Chondrocyte (in vitro differentiated cells): ENCODE results near the gene OSTN. TPM values are rescaled to one million over a fixed set of nuclear protein-coding genes. Genes with fewer than 3 reads are reported as not detected.
"Not testable (repeated sequence)": the region's sequence is repeated elsewhere in the genome, so short reads cannot be mapped to it uniquely, and the experiment has no call there.

Experiments used
- DNase-seq: peaks from one replicate; pipeline ENCODE4 v3.0.0; 2021; ENCODE audit warnings: mixed read lengths, low spot score
- H3K27ac Mint-ChIP-seq: one replicate; pipeline ENCODE4 v1.8.0; 2021; ENCODE audit warnings: mild to moderate bottlenecking, moderate library complexity, mixed read lengths; ENCODE audit not compliant: unreplicated experiment
- H3K27me3 Mint-ChIP-seq: 2 replicates; pipeline ENCODE4 v1.8.0; 2021; ENCODE audit warnings: low read depth, mixed read lengths
- H3K36me3 Mint-ChIP-seq: 2 replicates; pipeline ENCODE4 v1.8.0; 2021; ENCODE audit warnings: low read depth, mixed read lengths
- H3K4me1 Mint-ChIP-seq: 2 replicates; pipeline ENCODE4 v1.8.0; 2021; ENCODE audit warnings: low read depth, mild to moderate bottlenecking, mixed read lengths
- H3K4me3 Mint-ChIP-seq: one replicate; pipeline ENCODE4 v1.8.0; 2021; ENCODE audit warnings: mild to moderate bottlenecking, moderate library complexity, mixed read lengths; ENCODE audit not compliant: unreplicated experiment
- H3K9me3 Mint-ChIP-seq: 2 replicates; pipeline ENCODE4 v1.8.0; 2021; ENCODE audit warnings: low read depth, mixed read lengths
- CTCF ChIP-seq: fragments of 200-600 bp; sonication (generic); IDR thresholded peaks from 2 replicates; pipeline ENCODE4 v1.5.0; 2021; ENCODE audit warnings: antibody characterized with exemption, mild to moderate bottlenecking, moderate library complexity
- total RNA-seq: library from RNA; stranded (reverse); gene quantifications from 3 replicates; pipeline ENCODE4 v1.2.1, GENCODE V29; 2021

The OSTN gene
- total RNA-seq, 1 donor from 2014 or later = not detected

- DNase-seq = no peak
- no peak overlapping the region for H3K4me3 Mint-ChIP-seq
- peaks cover 4% of the 10 kb centered on the region for H3K27me3 Mint-ChIP-seq
- H3K4me1 Mint-ChIP-seq = no peaks in the 10 kb centered on the region
- H3K9me3 Mint-ChIP-seq = peaks cover 2% of the 10 kb centered on the region
- no peaks in the 10 kb centered on the region for H3K36me3 Mint-ChIP-seq
- no peak overlapping the region for H3K27ac Mint-ChIP-seq
- TF ChIP-seq CTCF = no peak
Measured at GRCh38 chr3:191176038-191176785, 22.8 kb upstream of the OSTN start.

- H3K27me3 Mint-ChIP-seq, H3K27ac Mint-ChIP-seq, H3K4me1 Mint-ChIP-seq, H3K4me3 Mint-ChIP-seq, DNase-seq, H3K36me3 Mint-ChIP-seq: not testable (repeated sequence)
- peaks cover 13% of the 10 kb centered on the region for H3K9me3 Mint-ChIP-seq
Measured at GRCh38 chr3:191185382-191185781, 13.7 kb upstream of the OSTN start.

- H3K4me3 Mint-ChIP-seq, H3K4me1 Mint-ChIP-seq: not testable (repeated sequence)
Measured at GRCh38 chr3:191188246-191188645, 10.8 kb upstream of the OSTN start.

GRCh38 chr3:191192270-191192669 lies 6.8 kb upstream of the OSTN start:
- not testable (repeated sequence) for H3K9me3 Mint-ChIP-seq, H3K4me3 Mint-ChIP-seq, DNase-seq, H3K36me3 Mint-ChIP-seq, H3K4me1 Mint-ChIP-seq, H3K27me3 Mint-ChIP-seq, H3K27ac Mint-ChIP-seq

More at GRCh38 chr3:191188246-191188645, 10.8 kb upstream of the OSTN start:
- not testable (repeated sequence) for H3K27ac Mint-ChIP-seq, H3K36me3 Mint-ChIP-seq, H3K27me3 Mint-ChIP-seq, DNase-seq
- H3K9me3 Mint-ChIP-seq = peaks cover 13% of the 10 kb centered on the region

GRCh38 chr3:191192941-191193340 lies 6.1 kb upstream of the OSTN start:
- Mint-ChIP-seq H3K9me3 (peaks cover 2% of the 10 kb centered on the region), H3K4me1 (no peaks in the 10 kb centered on the region), H3K4me3 (no peak overlapping the region), H3K27ac (no peak overlapping the region), H3K36me3 (no peaks in the 10 kb centered on the region), H3K27me3 (peaks cover 6% of the 10 kb centered on the region)
- no peak for DNase-seq
- no peak for TF ChIP-seq CTCF

- Mint-ChIP-seq H3K4me3 (no peak overlapping the region), H3K36me3 (no peaks in the 10 kb centered on the region), H3K4me1 (no peaks in the 10 kb centered on the region), H3K9me3 (no peaks in the 10 kb centered on the region), H3K27ac (no peak overlapping the region), H3K27me3 (peaks cover 25% of the 10 kb centered on the region)
- no peak for TF ChIP-seq CTCF
- no peak for DNase-seq
Measured at GRCh38 chr3:191197761-191198306, 1.2 kb upstream of the OSTN start.

GRCh38 chr3:191198480-191198879 lies 561 bp upstream of the OSTN start:
- H3K27me3 Mint-ChIP-seq = peaks cover 30% of the 10 kb centered on the region
- H3K9me3 Mint-ChIP-seq = no peaks in the 10 kb centered on the region
- no peaks in the 10 kb centered on the region for H3K4me1 Mint-ChIP-seq
- TF ChIP-seq CTCF = no peak
- no peaks in the 10 kb centered on the region for H3K36me3 Mint-ChIP-seq
- DNase-seq = no peak
- no peak overlapping the region for H3K27ac Mint-ChIP-seq
- no peak overlapping the region for H3K4me3 Mint-ChIP-seq
